Activated CD4-positive, alpha-beta T cell treated with anti-CD3 and anti-CD28 coated beads for 48 hours (primary cell): Measurements from ENCODE around the gene REEP3.

Experiments used
- DNase-seq: peaks from one replicate; pipeline ENCODE4 v3.0.0-alpha.2; 2020

The REEP3 gene

DNA sequence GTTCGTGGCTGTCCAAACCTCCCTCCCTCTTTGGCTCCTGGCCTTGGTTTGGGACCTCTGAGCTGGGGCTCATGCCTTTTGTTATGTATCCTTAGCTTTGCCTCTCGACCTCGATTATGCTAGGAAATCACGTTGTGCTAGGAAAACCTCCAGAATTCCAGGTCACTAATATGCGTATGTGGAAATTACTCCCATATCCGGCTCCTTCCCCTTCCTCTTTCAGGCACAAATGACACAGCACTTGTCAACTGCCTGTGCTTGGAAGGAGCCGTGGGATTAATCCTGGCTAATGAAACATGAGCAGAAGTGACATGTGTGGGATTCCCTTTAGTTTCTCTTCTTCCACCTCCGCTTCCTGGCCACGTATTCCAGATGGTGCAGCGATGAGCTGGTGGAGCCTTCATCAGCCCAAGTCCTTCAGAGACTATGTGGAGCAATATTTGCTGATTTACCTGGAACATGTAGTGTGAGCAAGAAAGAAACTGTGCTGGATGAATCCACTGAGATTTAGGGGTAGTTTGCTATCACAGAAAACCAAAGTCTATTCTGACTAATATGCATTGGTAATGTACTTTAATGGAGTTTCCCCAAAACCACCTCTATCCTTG lies 149.2 kb downstream of the REEP3 start:
- no peak for DNase-seq

DNA sequence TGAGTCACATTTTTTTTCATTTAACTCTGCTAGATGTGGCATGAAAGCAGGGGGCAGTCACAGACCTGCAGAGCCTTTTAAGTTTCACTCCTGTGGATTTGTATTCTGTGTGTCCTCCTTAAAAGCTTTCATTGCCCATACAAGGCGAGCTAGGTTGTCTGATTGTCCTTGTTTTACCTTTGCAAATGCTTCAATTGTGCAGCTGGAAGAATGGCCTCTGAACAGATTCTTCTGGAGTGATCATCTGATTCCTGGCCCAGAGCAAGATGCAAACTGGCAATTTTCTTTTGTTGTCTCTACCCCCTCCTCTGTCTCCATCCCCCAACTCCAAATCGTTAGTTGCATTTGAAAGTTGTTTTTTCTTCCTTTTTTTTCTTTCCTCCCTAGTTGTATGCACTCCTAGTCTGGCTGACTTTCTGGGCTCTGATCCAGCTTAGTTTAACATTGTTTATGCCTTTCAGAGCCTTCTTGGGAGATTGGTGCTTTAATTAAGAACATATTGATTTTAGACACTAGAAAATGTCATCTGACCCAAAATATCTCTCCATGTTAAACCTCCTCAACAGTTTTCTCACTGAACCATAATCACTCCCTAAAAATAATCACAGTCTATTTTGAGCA lies 150.2 kb downstream of the REEP3 start:
- no peak for DNase-seq

DNA sequence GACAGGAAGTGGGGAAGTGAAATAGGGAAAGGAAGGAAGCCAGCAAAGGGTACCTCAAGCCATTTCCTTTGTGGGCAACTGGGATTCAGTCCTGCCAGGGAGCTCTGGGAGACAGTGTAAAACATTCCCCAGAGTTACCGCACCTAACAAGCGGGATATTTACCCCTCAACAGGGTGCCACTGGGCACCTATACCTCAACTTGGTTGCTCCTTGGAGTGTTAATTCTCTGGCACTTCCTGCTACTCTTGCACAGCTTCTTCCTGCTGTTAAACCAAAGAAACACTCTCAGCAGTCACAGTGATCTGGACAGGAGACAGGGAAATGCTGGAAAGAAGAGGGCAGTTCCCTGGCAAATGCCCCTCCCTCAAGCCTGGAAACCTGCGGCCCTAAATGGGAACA lies 151.3 kb downstream of the REEP3 start:
- no peak for DNase-seq

DNA sequence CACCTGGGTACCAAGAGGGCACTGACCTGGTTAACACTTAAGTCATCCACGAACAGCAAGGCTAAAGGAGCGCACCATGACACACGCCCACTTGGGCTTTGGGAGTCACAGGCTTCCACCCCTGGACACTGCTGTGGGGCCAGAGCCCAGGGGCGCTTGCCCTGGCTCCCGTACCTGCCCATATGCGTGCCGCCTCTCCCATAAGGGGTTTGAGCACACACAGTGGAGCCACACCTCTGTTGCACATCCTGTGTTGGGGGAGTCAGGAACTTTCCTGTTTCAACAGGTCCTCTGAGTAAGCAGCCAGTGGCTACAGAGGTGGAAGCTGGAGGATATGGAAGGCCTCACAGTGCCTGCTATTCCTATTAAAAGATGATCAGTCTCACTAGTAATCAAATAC lies 152.0 kb downstream of the REEP3 start:
- no peak for DNase-seq

DNA sequence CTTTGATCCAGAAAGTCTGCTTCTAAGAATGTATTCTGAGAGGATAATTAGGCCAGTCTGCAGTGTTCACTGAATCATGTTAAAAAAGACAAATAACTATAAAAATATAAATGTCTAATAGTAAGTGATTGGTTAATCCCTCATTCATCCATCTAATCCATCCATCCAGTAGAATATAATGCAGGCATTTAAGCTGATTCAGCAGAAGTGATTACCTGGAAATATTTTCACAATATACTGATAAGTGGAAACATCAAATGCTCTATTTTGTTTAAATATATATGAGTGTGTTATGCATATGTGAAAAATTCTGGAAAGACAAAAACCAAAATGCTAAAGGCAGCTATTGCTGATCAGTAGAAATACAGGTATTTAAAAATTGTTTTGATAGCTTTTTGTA lies 152.6 kb downstream of the REEP3 start:
- no peak for DNase-seq
